Activated gamma-delta T cell treated with anti-CD3 and anti-CD28 coated beads, Interleukin-2, amount 50 U/mL, for 16 hours (primary cell): ENCODE measurements around the gene CHKA.
"Not testable (repeated sequence)": the region's sequence is repeated elsewhere in the genome, so short reads cannot be mapped to it uniquely, and the experiment has no call there.

Experiments used
- DNase-seq: peaks from one replicate; pipeline ENCODE4 v3.0.0-alpha.2; 2020; ENCODE audit warnings: low read depth

Gene CHKA

GRCh38 chr11:68115285-68115684 lies 5.9 kb downstream of the CHKA start:
- no peak for DNase-seq

GRCh38 chr11:68113986-68114385 lies 7.2 kb downstream of the CHKA start:
- no peak for DNase-seq

GRCh38 chr11:68107689-68108088 lies 13.5 kb downstream of the CHKA start:
- no peak for DNase-seq

- no peak for DNase-seq
Measured at GRCh38 chr11:68106165-68106940, 14.8 kb downstream of the CHKA start.

GRCh38 chr11:68099474-68100405 lies 21.4 kb downstream of the CHKA start:
- DNase-seq: no peak

GRCh38 chr11:68099057-68099456 lies 22.1 kb downstream of the CHKA start:
- no peak for DNase-seq

GRCh38 chr11:68096962-68097361 lies 24.2 kb downstream of the CHKA start:
- no peak for DNase-seq

- DNase-seq: no peak
Measured at GRCh38 chr11:68093565-68093964, 27.6 kb downstream of the CHKA start.

GRCh38 chr11:68092946-68093345 lies 28.2 kb downstream of the CHKA start:
- not testable (repeated sequence) for DNase-seq

GRCh38 chr11:68092411-68092810 lies 28.8 kb downstream of the CHKA start:
- no peak for DNase-seq

GRCh38 chr11:68090706-68091105 lies 30.5 kb downstream of the CHKA start:
- DNase-seq: no peak

- no peak for DNase-seq
Measured at GRCh38 chr11:68090287-68090686, 30.9 kb downstream of the CHKA start.

- DNase-seq: no peak
Measured at GRCh38 chr11:68089679-68090078, 31.5 kb downstream of the CHKA start.

- DNase-seq: no peak
Measured at GRCh38 chr11:68083517-68083916, 37.7 kb downstream of the CHKA start.

- no peak for DNase-seq
Measured at GRCh38 chr11:68082481-68082880, 38.7 kb downstream of the CHKA start.

- DNase-seq: no peak
Measured at GRCh38 chr11:68081691-68082090, 39.5 kb downstream of the CHKA start.

- DNase-seq: no peak
Measured at GRCh38 chr11:68080860-68081259, 40.3 kb downstream of the CHKA start.

GRCh38 chr11:68077617-68078582 lies 43.3 kb downstream of the CHKA start:
- no peak for DNase-seq

GRCh38 chr11:68076371-68077042 lies 44.7 kb downstream of the CHKA start:
- DNase-seq: no peak

- DNase-seq: no peak
Measured at GRCh38 chr11:68074584-68075352, 46.4 kb downstream of the CHKA start.
